Retinal pigment epithelial cell (primary cell): ENCODE results near the gene PCCA.
"Not testable (repeated sequence)": the region's sequence is repeated elsewhere in the genome, so short reads cannot be mapped to it uniquely, and the experiment has no call there.

Source experiments
- DNase-seq: peaks from one replicate; pipeline ENCODE4 v3.0.0-alpha.2; 2010; ENCODE audit warnings: low read depth
- H3K4me3 ChIP-seq: 2 replicates; pipeline ENCODE4 v1.5.1; 2011; ENCODE audit warnings: mild to moderate bottlenecking, low read length, control low read depth, moderate library complexity
- CTCF ChIP-seq: conservative IDR thresholded peaks from 2 replicates; pipeline ENCODE4 v1.5.1; 2011; ENCODE audit warnings: low read depth, low read length, control low read depth, inconsistent platforms

The PCCA gene

GRCh38 chr13:100364591-100364990 lies 275.7 kb downstream of the PCCA start:
- TF ChIP-seq CTCF: no peak
- no peak for DNase-seq

GRCh38 chr13:100365680-100366079 lies 276.8 kb downstream of the PCCA start:
- no peak overlapping the region for H3K4me3 ChIP-seq
- no peak for DNase-seq
- TF ChIP-seq CTCF: no peak

More at GRCh38 chr13:100364591-100364990, 275.7 kb downstream of the PCCA start:
- H3K4me3 ChIP-seq: no peak overlapping the region

GRCh38 chr13:100378533-100378932 lies 289.6 kb downstream of the PCCA start:
- no peak for TF ChIP-seq CTCF
- H3K4me3 ChIP-seq: no peak overlapping the region
- no peak for DNase-seq

GRCh38 chr13:100381595-100382224 lies 292.8 kb downstream of the PCCA start:
- H3K4me3 ChIP-seq: no peak overlapping the region
- no peak for TF ChIP-seq CTCF
- DNase-seq: no peak

- DNase-seq: no peak
- no peak overlapping the region for H3K4me3 ChIP-seq
- no peak for TF ChIP-seq CTCF
Measured at GRCh38 chr13:100382785-100383184, 293.9 kb downstream of the PCCA start.

GRCh38 chr13:100387416-100387815 lies 298.5 kb downstream of the PCCA start:
- no peak for TF ChIP-seq CTCF
- no peak overlapping the region for H3K4me3 ChIP-seq
- DNase-seq: no peak

GRCh38 chr13:100388150-100388549 lies 299.3 kb downstream of the PCCA start:
- not testable (repeated sequence) for DNase-seq, H3K4me3 ChIP-seq
